Stimulated activated memory B cell treated with anti-CD40 and anti-IgM and Interleukin-4, amounts not matched to agents 10 μg/mL and 1 μg/mL and 100 μg/mL, for 72 hours (primary cell): ENCODE results near the gene LONP2.
"Not testable (repeated sequence)": the region's sequence is repeated elsewhere in the genome, so short reads cannot be mapped to it uniquely, and the experiment has no call there.

ENCODE experiments used
- ATAC-seq: fragments of 150-1000 bp; cut with Tn5 transposase; 2 replicates; pipeline ENCODE4 v1.10.0; 2021
- H3K27ac Mint-ChIP-seq: one replicate; pipeline ENCODE4 v1.8.0; 2022; ENCODE audit warnings: mild to moderate bottlenecking, mixed read lengths
- H3K27me3 Mint-ChIP-seq: one replicate; pipeline ENCODE4 v1.8.0; 2022; ENCODE audit warnings: mixed read lengths
- H3K36me3 Mint-ChIP-seq: one replicate; pipeline ENCODE4 v1.8.0; 2022; ENCODE audit warnings: mixed read lengths
- H3K4me1 Mint-ChIP-seq: one replicate; pipeline ENCODE4 v1.8.0; 2022; ENCODE audit warnings: mixed read lengths
- H3K4me3 Mint-ChIP-seq: one replicate; pipeline ENCODE4 v1.8.0; 2022; ENCODE audit warnings: mild to moderate bottlenecking, moderate library complexity, mixed read lengths
- H3K9me3 Mint-ChIP-seq: one replicate; pipeline ENCODE4 v1.8.0; 2022; ENCODE audit warnings: mixed read lengths

LONP2 gene

GRCh38 chr16:48373258-48374029 lies 129.3 kb downstream of the LONP2 start:
- H3K4me3 Mint-ChIP-seq: no peak overlapping the region
- no peaks in the 10 kb centered on the region for H3K9me3 Mint-ChIP-seq
- no peak for ATAC-seq
- H3K27me3 Mint-ChIP-seq: no peaks in the 10 kb centered on the region
- no peaks in the 10 kb centered on the region for H3K36me3 Mint-ChIP-seq
- H3K27ac Mint-ChIP-seq: no peak overlapping the region
- H3K4me1 Mint-ChIP-seq: peaks cover 28% of the 10 kb centered on the region

GRCh38 chr16:48374255-48374654 lies 130.2 kb downstream of the LONP2 start:
- no peak overlapping the region for H3K27ac Mint-ChIP-seq
- H3K4me3 Mint-ChIP-seq: no peak overlapping the region
- H3K36me3 Mint-ChIP-seq: no peaks in the 10 kb centered on the region
- no peaks in the 10 kb centered on the region for H3K9me3 Mint-ChIP-seq
- H3K4me1 Mint-ChIP-seq: peaks cover 35% of the 10 kb centered on the region
- ATAC-seq: no peak
- no peaks in the 10 kb centered on the region for H3K27me3 Mint-ChIP-seq

GRCh38 chr16:48377301-48377700 lies 133.2 kb downstream of the LONP2 start:
- ATAC-seq, H3K27ac Mint-ChIP-seq, H3K27me3 Mint-ChIP-seq, H3K36me3 Mint-ChIP-seq, H3K9me3 Mint-ChIP-seq, H3K4me3 Mint-ChIP-seq: not testable (repeated sequence)
- H3K4me1 Mint-ChIP-seq: peaks cover 41% of the 10 kb centered on the region

GRCh38 chr16:48378276-48378675 lies 134.2 kb downstream of the LONP2 start:
- Mint-ChIP-seq H3K9me3 (no peaks in the 10 kb centered on the region), H3K36me3 (no peaks in the 10 kb centered on the region), H3K27me3 (no peaks in the 10 kb centered on the region), H3K4me3 (no peak overlapping the region), H3K4me1 (peaks cover 44% of the 10 kb centered on the region), H3K27ac (no peak overlapping the region)
- ATAC-seq: no peak

- Mint-ChIP-seq H3K4me3 (no peak overlapping the region), H3K27ac (no peak overlapping the region), H3K36me3 (no peaks in the 10 kb centered on the region), H3K9me3 (no peaks in the 10 kb centered on the region), H3K4me1 (peaks cover 49% of the 10 kb centered on the region), H3K27me3 (no peaks in the 10 kb centered on the region)
- ATAC-seq: no peak
Measured at GRCh38 chr16:48378836-48379235, 134.7 kb downstream of the LONP2 start.

- Mint-ChIP-seq H3K4me3 (no peak overlapping the region), H3K4me1 (peaks cover 57% of the 10 kb centered on the region), H3K27ac (no peak overlapping the region), H3K9me3 (no peaks in the 10 kb centered on the region), H3K27me3 (no peaks in the 10 kb centered on the region), H3K36me3 (no peaks in the 10 kb centered on the region)
- no peak for ATAC-seq
Measured at GRCh38 chr16:48381201-48381600, 137.1 kb downstream of the LONP2 start.

- Mint-ChIP-seq H3K27ac (no peak overlapping the region), H3K9me3 (no peaks in the 10 kb centered on the region), H3K36me3 (no peaks in the 10 kb centered on the region), H3K4me1 (peaks cover 57% of the 10 kb centered on the region), H3K27me3 (no peaks in the 10 kb centered on the region), H3K4me3 (no peak overlapping the region)
- ATAC-seq: no peak
Measured at GRCh38 chr16:48382131-48382530, 138.0 kb downstream of the LONP2 start.

- Mint-ChIP-seq H3K27ac (peak overlapping the region; percentile 87), H3K36me3 (no peaks in the 10 kb centered on the region), H3K9me3 (no peaks in the 10 kb centered on the region), H3K4me3 (peak overlapping the region; percentile 84), H3K4me1 (peaks cover 54% of the 10 kb centered on the region), H3K27me3 (no peaks in the 10 kb centered on the region)
- ATAC-seq: no peak
Measured at GRCh38 chr16:48383009-48383876, 139.1 kb downstream of the LONP2 start.

- Mint-ChIP-seq H3K9me3 (no peaks in the 10 kb centered on the region), H3K27ac (peak overlapping the region; percentile 87), H3K4me1 (peaks cover 47% of the 10 kb centered on the region), H3K4me3 (peak overlapping the region; percentile 84), H3K27me3 (no peaks in the 10 kb centered on the region), H3K36me3 (no peaks in the 10 kb centered on the region)
- no peak for ATAC-seq
Measured at GRCh38 chr16:48383877-48384519, 139.9 kb downstream of the LONP2 start.

- H3K9me3 Mint-ChIP-seq: no peaks in the 10 kb centered on the region
- peak; percentile 81 for ATAC-seq
- H3K4me3 Mint-ChIP-seq: peak overlapping the region; percentile 90
- peaks cover 40% of the 10 kb centered on the region for H3K4me1 Mint-ChIP-seq
- H3K27me3 Mint-ChIP-seq: no peaks in the 10 kb centered on the region
- no peaks in the 10 kb centered on the region for H3K36me3 Mint-ChIP-seq
- peak overlapping the region; percentile 95 for H3K27ac Mint-ChIP-seq
Measured at GRCh38 chr16:48384520-48385252, 140.6 kb downstream of the LONP2 start.

- peak; percentile 91 for ATAC-seq
- H3K4me3 Mint-ChIP-seq: peak within 1 kb of the TSS; percentile 90
- peaks cover 32% of the 10 kb centered on the region for H3K4me1 Mint-ChIP-seq
- H3K27ac Mint-ChIP-seq: peak within 1 kb of the TSS; percentile 95
- H3K9me3 Mint-ChIP-seq: no peaks in the 10 kb centered on the region
- no peaks in the 10 kb centered on the region for H3K27me3 Mint-ChIP-seq
- H3K36me3 Mint-ChIP-seq: no peaks in the 10 kb centered on the region
Measured at GRCh38 chr16:48385253-48386150, 141.4 kb downstream of the LONP2 start, which contains the start of gene SIAH1. Gene SIAH1, minus strand, starts transcription at chr16:48385413. Its CDS starts 22,985 bp downstream, at chr16:48362428.

- no peaks in the 10 kb centered on the region for H3K27me3 Mint-ChIP-seq
- no peaks in the 10 kb centered on the region for H3K9me3 Mint-ChIP-seq
- H3K4me3 Mint-ChIP-seq: no peak overlapping the region
- no peak for ATAC-seq
- no peaks in the 10 kb centered on the region for H3K36me3 Mint-ChIP-seq
- H3K4me1 Mint-ChIP-seq: peaks cover 22% of the 10 kb centered on the region
- no peak overlapping the region for H3K27ac Mint-ChIP-seq
Measured at GRCh38 chr16:48386559-48387312, 142.6 kb downstream of the LONP2 start.

- Mint-ChIP-seq H3K4me1 (no peaks in the 10 kb centered on the region), H3K9me3 (no peaks in the 10 kb centered on the region), H3K4me3 (no peak overlapping the region), H3K27ac (no peak overlapping the region), H3K27me3 (no peaks in the 10 kb centered on the region), H3K36me3 (no peaks in the 10 kb centered on the region)
- no peak for ATAC-seq
Measured at GRCh38 chr16:48392407-48392806, 148.3 kb downstream of the LONP2 start.
